Colonic mucosa (tissue), 4 donors: ENCODE data around the gene PPIH. TPM values are rescaled to one million over a fixed set of nuclear protein-coding genes. Genes with fewer than 3 reads are reported as not detected.
"Not testable (repeated sequence)": the region's sequence is repeated elsewhere in the genome, so short reads cannot be mapped to it uniquely, and the experiment has no call there.

Experiments used
- DNase-seq: peaks from one replicate; pipeline ENCODE4 v3.0.0-alpha.2; 2020
- H3K27ac ChIP-seq: fragments of 200-600 bp; one replicate; pipeline ENCODE4 v1.8.0; 2021
- H3K27me3 ChIP-seq: fragments of 200-600 bp; one replicate; pipeline ENCODE4 v1.8.0; 2021
- H3K36me3 ChIP-seq: fragments of 200-600 bp; one replicate; pipeline ENCODE4 v1.8.0; 2021
- H3K4me1 ChIP-seq: fragments of 200-600 bp; one replicate; pipeline ENCODE4 v1.8.0; 2021; ENCODE audit warnings: mild to moderate bottlenecking
- H3K4me3 ChIP-seq: fragments of 200-600 bp; one replicate; pipeline ENCODE4 v1.8.0; 2021
- H3K9ac ChIP-seq, 2 donors: one replicate each; pipeline ENCODE4 v1.7.0; 2013; ENCODE audit warnings: control low read depth in 2 of 2, low read depth in 2 of 2, low read length in 2 of 2
- H3K9me3 ChIP-seq: fragments of 200-600 bp; one replicate; pipeline ENCODE4 v1.8.0; 2021
- intact Hi-C: fragments of 100-400 bp; cut with DNase I; formaldehyde crosslinking; loops from one replicate; pipeline ENCODE4 v1.14.1; 2022
- total RNA-seq, 2 donors: library from RNA; stranded (reverse); fragmentation: NEBNext Ultra II Directional in 1 of 2; extraction: Animal tissue kit (Norgen Biotek cat#: 25700) in 1 of 2; gene quantifications; one replicate each; pipeline ENCODE4 v1.2.1, GENCODE V29; 2021
- TF ChIP-seq, protein P1 (sequence below): fragments of 200-600 bp; IDR thresholded peaks from one replicate; pipeline ENCODE4 v1.8.0; 2022; ENCODE audit warnings: antibody characterized with exemption, mild to moderate bottlenecking
- donor health status: healthy.
- donor health status: DM: no; HTN: no; CAD: no.
- donor health status: DM: no; HTN: no; CAD: no.

The PPIH gene
- total RNA-seq, 2 donors from 2014 or later = 35.0 to 70.8 TPM

DNA sequence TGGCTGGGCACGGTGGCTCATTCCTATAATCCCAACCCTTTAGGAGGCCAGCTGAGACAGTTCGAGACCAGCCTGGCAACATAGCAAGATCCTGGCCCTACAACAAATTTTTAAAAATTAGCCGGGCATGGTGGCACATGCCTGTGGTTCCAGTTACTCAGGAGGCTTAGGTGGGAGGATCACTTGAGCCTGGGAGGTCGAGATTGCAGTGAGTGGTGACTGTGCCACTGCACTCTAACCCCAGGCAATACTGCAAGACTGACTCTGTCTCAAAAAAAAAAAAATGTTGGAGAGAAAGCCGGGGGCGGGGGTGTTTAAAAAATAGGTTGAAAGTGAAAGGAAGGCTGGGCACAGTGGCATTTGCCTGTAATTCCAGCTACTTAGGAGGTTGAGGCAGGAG is 65.3 kb downstream of the PPIH start:
- H3K27ac ChIP-seq = no peak overlapping the region
- intact Hi-C loops = no loop called here
- TF ChIP-seq, protein P1, sequence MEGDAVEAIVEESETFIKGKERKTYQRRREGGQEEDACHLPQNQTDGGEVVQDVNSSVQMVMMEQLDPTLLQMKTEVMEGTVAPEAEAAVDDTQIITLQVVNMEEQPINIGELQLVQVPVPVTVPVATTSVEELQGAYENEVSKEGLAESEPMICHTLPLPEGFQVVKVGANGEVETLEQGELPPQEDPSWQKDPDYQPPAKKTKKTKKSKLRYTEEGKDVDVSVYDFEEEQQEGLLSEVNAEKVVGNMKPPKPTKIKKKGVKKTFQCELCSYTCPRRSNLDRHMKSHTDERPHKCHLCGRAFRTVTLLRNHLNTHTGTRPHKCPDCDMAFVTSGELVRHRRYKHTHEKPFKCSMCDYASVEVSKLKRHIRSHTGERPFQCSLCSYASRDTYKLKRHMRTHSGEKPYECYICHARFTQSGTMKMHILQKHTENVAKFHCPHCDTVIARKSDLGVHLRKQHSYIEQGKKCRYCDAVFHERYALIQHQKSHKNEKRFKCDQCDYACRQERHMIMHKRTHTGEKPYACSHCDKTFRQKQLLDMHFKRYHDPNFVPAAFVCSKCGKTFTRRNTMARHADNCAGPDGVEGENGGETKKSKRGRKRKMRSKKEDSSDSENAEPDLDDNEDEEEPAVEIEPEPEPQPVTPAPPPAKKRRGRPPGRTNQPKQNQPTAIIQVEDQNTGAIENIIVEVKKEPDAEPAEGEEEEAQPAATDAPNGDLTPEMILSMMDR = no peak
- H3K4me3 ChIP-seq = no peak overlapping the region
- no peaks in the 10 kb centered on the region for H3K9me3 ChIP-seq
- no peak for DNase-seq
- no peaks in the 10 kb centered on the region for H3K27me3 ChIP-seq
- no peaks in the 10 kb centered on the region for H3K36me3 ChIP-seq
- H3K4me1 ChIP-seq = no peaks in the 10 kb centered on the region
- H3K9ac ChIP-seq = no peak overlapping the region

DNA sequence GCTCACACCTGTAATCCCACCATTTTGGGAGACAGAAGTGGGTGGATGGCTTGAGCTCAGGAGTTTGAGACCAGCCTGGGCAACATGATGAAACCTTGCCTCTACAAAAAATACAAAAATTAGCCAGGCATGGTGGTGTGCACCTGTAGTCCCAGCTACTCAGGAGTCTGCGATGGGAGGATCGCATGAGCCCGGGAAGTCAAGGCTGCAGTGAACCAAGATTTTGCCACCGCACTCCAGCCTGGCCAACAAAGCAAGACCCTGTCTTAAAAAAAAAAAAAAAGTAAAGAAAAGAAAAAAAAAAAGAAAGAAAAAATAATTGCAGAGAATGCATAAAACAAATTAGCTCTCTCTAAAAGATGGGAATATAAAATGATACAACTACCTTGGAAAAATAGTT is 67.6 kb downstream of the PPIH start:
- DNase-seq, intact Hi-C loops: not testable (repeated sequence)

More for the DNA sequence above, 67.6 kb downstream of the PPIH start:
- H3K4me1 ChIP-seq, H3K4me3 ChIP-seq, H3K27me3 ChIP-seq, H3K27ac ChIP-seq, H3K36me3 ChIP-seq, H3K9ac ChIP-seq, H3K9me3 ChIP-seq: not testable (repeated sequence)

Other genes starting within 250 kb of the PPIH start
- gene ZMYND12, start 202.4 kb upstream of the PPIH start, total RNA-seq = 1 to 10 TPM; 2.9 to 3.5 TPM
- 100 to 1,000 TPM in 1 of 2 donors, 10 to 100 TPM in 1; 93.0 to 108 TPM for gene PPCS, start 201.9 kb upstream of the PPIH start, total RNA-seq
- gene CCDC30, start 195.1 kb upstream of the PPIH start, total RNA-seq = 1 to 10 TPM; 1.5 to 1.8 TPM
- 100 to 1,000 TPM; 471 to 894 TPM for gene YBX1, start 24.0 kb downstream of the PPIH start, total RNA-seq
- gene CLDN19, start 81.8 kb downstream of the PPIH start, total RNA-seq = not detected
- 10 to 100 TPM; 11.7 to 19.1 TPM for gene P3H1, start 108.6 kb downstream of the PPIH start, total RNA-seq
- 1 to 10 TPM; 3.4 to 5.8 TPM for gene C1orf50, start 108.8 kb downstream of the PPIH start, total RNA-seq
- under 1 TPM in 1 of 2 donors, not detected in 1; 0.10 TPM for gene TMEM269, start 126.6 kb downstream of the PPIH start, total RNA-seq
- gene ERMAP, start 158.7 kb downstream of the PPIH start, total RNA-seq = 10 to 100 TPM in 1 of 2 donors, 1 to 10 TPM in 1; 9.0 to 13.3 TPM
- gene SVBP, start 159.0 kb downstream of the PPIH start, total RNA-seq = 10 to 100 TPM; 14.0 to 22.9 TPM
- 1 to 10 TPM; 5.1 to 6.2 TPM for gene ZNF691, start 188.2 kb downstream of the PPIH start, total RNA-seq